Stimulated activated naive B cell treated with anti-CD40 and anti-IgM and Interleukin-4, amounts not matched to agents 10 μg/mL and 1 μg/mL and 100 μg/mL, for 72 hours (primary cell): ENCODE measurements around the gene ATP6V0C.
A peak's percentile ranks its signal among the peaks of the same experiment; 100 is the strongest.

ENCODE experiments used
- ATAC-seq, 2 donors: fragments of 150-1000 bp; cut with Tn5 transposase; replicated peaks; 2 replicates each; pipeline ENCODE4 v1.10.0; 2021; ENCODE audit warnings: moderate library complexity in 1 of 2
- DNase-seq: peaks from one replicate; pipeline ENCODE4 v3.0.0; 2021
- H3K27ac Mint-ChIP-seq: one replicate; pipeline ENCODE4 v1.8.0; 2022; ENCODE audit warnings: mild to moderate bottlenecking, mixed read lengths
- H3K27me3 Mint-ChIP-seq, 2 donors: one replicate each; pipeline ENCODE4 v1.8.0; 2022; ENCODE audit warnings: mixed read lengths in 2 of 2
- H3K36me3 Mint-ChIP-seq, 2 donors: one replicate each; pipeline ENCODE4 v1.8.0; 2022; ENCODE audit warnings: mixed read lengths in 2 of 2, mild to moderate bottlenecking in 1 of 2
- H3K4me1 Mint-ChIP-seq, 2 donors: one replicate each; pipeline ENCODE4 v1.8.0; 2022; ENCODE audit warnings: mixed read lengths in 2 of 2, mild to moderate bottlenecking in 1 of 2
- H3K4me3 Mint-ChIP-seq, 2 donors: one replicate each; pipeline ENCODE4 v1.8.0; 2022; ENCODE audit warnings: mild to moderate bottlenecking in 2 of 2, mixed read lengths in 2 of 2, moderate library complexity in 1 of 2
- H3K9me3 Mint-ChIP-seq, 2 donors: one replicate each; pipeline ENCODE4 v1.8.0; 2022; ENCODE audit warnings: mixed read lengths in 2 of 2, mild to moderate bottlenecking in 1 of 2

ATP6V0C gene

GRCh38 chr16:2505695-2506094, 8.1 kb upstream of the ATP6V0C start:
- Mint-ChIP-seq H3K27ac (no peak overlapping the region), H3K36me3 (peaks cover 0 to 6% of the 10 kb centered on the region in 2 donors), H3K27me3 (no peaks in the 10 kb centered on the region), H3K4me3 (no peak overlapping the region), H3K9me3 (no peaks in the 10 kb centered on the region), H3K4me1 (peaks cover 37 to 50% of the 10 kb centered on the region in 2 donors)
- ATAC-seq (no peak), DNase-seq (no peak)

GRCh38 chr16:2507052-2507659, 6.6 kb upstream of the ATP6V0C start:
- Mint-ChIP-seq H3K27me3 (no peaks in the 10 kb centered on the region), H3K9me3 (no peaks in the 10 kb centered on the region), H3K36me3 (peaks cover 0 to 3% of the 10 kb centered on the region in 2 donors), H3K4me3 (peak overlapping the region; percentile 68 to 70), H3K27ac (peak overlapping the region; percentile 96), H3K4me1 (peaks cover 39 to 60% of the 10 kb centered on the region in 2 donors)
- peak; percentile 76 for DNase-seq
- ATAC-seq = peak; percentile 92 to 94

- Mint-ChIP-seq H3K27me3 (no peaks in the 10 kb centered on the region), H3K4me1 (peaks cover 42 to 64% of the 10 kb centered on the region in 2 donors), H3K4me3 (peak overlapping the region in 1 of 2 donors; percentile 68), H3K27ac (peak overlapping the region; percentile 96), H3K36me3 (peaks cover 0 to 3% of the 10 kb centered on the region in 2 donors), H3K9me3 (no peaks in the 10 kb centered on the region)
- DNase-seq (no peak), ATAC-seq (peak; percentile 30 to 32)
These were observed 6.1 kb upstream of the ATP6V0C start for GRCh38 chr16:2507665-2508064.

GRCh38 chr16:2508722-2509400, 4.9 kb upstream of the ATP6V0C start:
- peaks cover 2 to 3% of the 10 kb centered on the region in 2 donors for H3K36me3 Mint-ChIP-seq
- DNase-seq (no peak), ATAC-seq (no peak)
- peak overlapping the region; percentile 56 to 58 for H3K4me3 Mint-ChIP-seq
- peaks cover 47 to 72% of the 10 kb centered on the region in 2 donors for H3K4me1 Mint-ChIP-seq
- H3K27me3 Mint-ChIP-seq = no peaks in the 10 kb centered on the region
- H3K9me3 Mint-ChIP-seq = peaks cover 0 to 3% of the 10 kb centered on the region in 2 donors
- peak overlapping the region; percentile 94 for H3K27ac Mint-ChIP-seq

- no peaks in the 10 kb centered on the region for H3K27me3 Mint-ChIP-seq
- H3K4me3 Mint-ChIP-seq = no peak overlapping the region
- DNase-seq = no peak
- H3K4me1 Mint-ChIP-seq = peaks cover 61 to 90% of the 10 kb centered on the region in 2 donors
- peak overlapping the region; percentile 94 for H3K27ac Mint-ChIP-seq
- H3K9me3 Mint-ChIP-seq = peaks cover 0 to 3% of the 10 kb centered on the region in 2 donors
- no peak for ATAC-seq
- H3K36me3 Mint-ChIP-seq = peaks cover 13 to 14% of the 10 kb centered on the region in 2 donors
These were observed 2.5 kb upstream of the ATP6V0C start for GRCh38 chr16:2511128-2511800.

- peak overlapping the region; percentile 84 to 96 for H3K4me3 Mint-ChIP-seq
- H3K27ac Mint-ChIP-seq = peak overlapping the region; percentile 97
- peaks cover 17 to 23% of the 10 kb centered on the region in 2 donors for H3K36me3 Mint-ChIP-seq
- DNase-seq = no peak
- H3K27me3 Mint-ChIP-seq = no peaks in the 10 kb centered on the region
- H3K9me3 Mint-ChIP-seq = peaks cover 0 to 3% of the 10 kb centered on the region in 2 donors
- no peak for ATAC-seq
- peaks cover 65 to 90% of the 10 kb centered on the region in 2 donors for H3K4me1 Mint-ChIP-seq
These were observed 1.6 kb upstream of the ATP6V0C start for GRCh38 chr16:2511996-2512734.

- H3K4me3 Mint-ChIP-seq = peak overlapping the region; percentile 84 to 96
- peaks cover 0 to 3% of the 10 kb centered on the region in 2 donors for H3K9me3 Mint-ChIP-seq
- H3K36me3 Mint-ChIP-seq = peaks cover 17 to 26% of the 10 kb centered on the region in 2 donors
- no peaks in the 10 kb centered on the region for H3K27me3 Mint-ChIP-seq
- H3K4me1 Mint-ChIP-seq = peaks cover 63 to 90% of the 10 kb centered on the region in 2 donors
- H3K27ac Mint-ChIP-seq = peak overlapping the region; percentile 97
- ATAC-seq (no peak), DNase-seq (no peak)
These were observed 882 bp upstream of the ATP6V0C start for GRCh38 chr16:2512735-2513404.

GRCh38 chr16:2514333-2515179, 804 bp downstream of the ATP6V0C start:
- ATAC-seq = peak; percentile 19 to 22
- H3K4me1 Mint-ChIP-seq = peaks cover 64 to 90% of the 10 kb centered on the region in 2 donors
- H3K4me3 Mint-ChIP-seq = peak overlapping the region; percentile 96 to 99
- no peaks in the 10 kb centered on the region for H3K27me3 Mint-ChIP-seq
- H3K27ac Mint-ChIP-seq = peak overlapping the region; percentile 98
- H3K9me3 Mint-ChIP-seq = peaks cover 0 to 3% of the 10 kb centered on the region in 2 donors
- DNase-seq = no peak
- peaks cover 17 to 31% of the 10 kb centered on the region in 2 donors for H3K36me3 Mint-ChIP-seq

GRCh38 chr16:2515180-2515851, 1.6 kb downstream of the ATP6V0C start:
- H3K4me1 Mint-ChIP-seq = peaks cover 61 to 89% of the 10 kb centered on the region in 2 donors
- H3K9me3 Mint-ChIP-seq = peaks cover 0 to 3% of the 10 kb centered on the region in 2 donors
- DNase-seq (no peak), ATAC-seq (no peak)
- peak overlapping the region; percentile 98 for H3K27ac Mint-ChIP-seq
- H3K27me3 Mint-ChIP-seq = no peaks in the 10 kb centered on the region
- peaks cover 21 to 37% of the 10 kb centered on the region in 2 donors for H3K36me3 Mint-ChIP-seq
- H3K4me3 Mint-ChIP-seq = peak overlapping the region; percentile 96 to 99

GRCh38 chr16:2516391-2517240, 2.9 kb downstream of the ATP6V0C start:
- DNase-seq (no peak), ATAC-seq (no peak)
- peak overlapping the region; percentile 96 to 99 for H3K4me3 Mint-ChIP-seq
- H3K9me3 Mint-ChIP-seq = peaks cover 0 to 3% of the 10 kb centered on the region in 2 donors
- H3K36me3 Mint-ChIP-seq = peaks cover 28 to 45% of the 10 kb centered on the region in 2 donors
- peak overlapping the region; percentile 98 for H3K27ac Mint-ChIP-seq
- no peaks in the 10 kb centered on the region for H3K27me3 Mint-ChIP-seq
- H3K4me1 Mint-ChIP-seq = peaks cover 57 to 86% of the 10 kb centered on the region in 2 donors

GRCh38 chr16:2517954-2518605, 4.3 kb downstream of the ATP6V0C start:
- ATAC-seq (no peak), DNase-seq (no peak)
- Mint-ChIP-seq H3K27me3 (no peaks in the 10 kb centered on the region), H3K9me3 (no peaks in the 10 kb centered on the region), H3K36me3 (peaks cover 28 to 46% of the 10 kb centered on the region in 2 donors), H3K27ac (peak overlapping the region; percentile 76), H3K4me1 (peaks cover 47 to 74% of the 10 kb centered on the region in 2 donors), H3K4me3 (no peak overlapping the region)
